Hematopoietic multipotent progenitor cell treated with erythropoietin and hydrocortisone succinate and interleukin-3 and kit ligand, for 17 days (in vitro differentiated cells): ENCODE data around the gene RINL.

Experiments
- DNase-seq: peaks from one replicate; pipeline ENCODE4 v3.0.0-alpha.2; 2015; ENCODE audit warnings: low spot score

Gene RINL

GRCh38 chr19:38849147-38849859, 28.8 kb downstream of the RINL start:
- DNase-seq, result peak; percentile 98

- DNase-seq, result no peak
Measured at GRCh38 chr19:38848299-38849146, 29.6 kb downstream of the RINL start.

GRCh38 chr19:38846097-38846496, 32.0 kb downstream of the RINL start:
- no peak for DNase-seq

GRCh38 chr19:38845374-38846024, 32.6 kb downstream of the RINL start:
- no peak for DNase-seq

GRCh38 chr19:38844093-38844686, 33.9 kb downstream of the RINL start:
- DNase-seq, result no peak

GRCh38 chr19:38843175-38843758, 34.8 kb downstream of the RINL start:
- no peak for DNase-seq

GRCh38 chr19:38842439-38843174, 35.5 kb downstream of the RINL start:
- DNase-seq, result no peak

- no peak for DNase-seq
Measured at GRCh38 chr19:38841787-38842438, 36.2 kb downstream of the RINL start.

- no peak for DNase-seq
Measured at GRCh38 chr19:38841180-38841766, 36.8 kb downstream of the RINL start.

GRCh38 chr19:38840583-38840968, 37.5 kb downstream of the RINL start:
- DNase-seq, result no peak

- DNase-seq, result no peak
Measured at GRCh38 chr19:38839816-38840582, 38.1 kb downstream of the RINL start.

GRCh38 chr19:38838986-38839761, 38.9 kb downstream of the RINL start:
- no peak for DNase-seq

- DNase-seq, result no peak
Measured at GRCh38 chr19:38838208-38838985, 39.7 kb downstream of the RINL start.

- no peak for DNase-seq
Measured at GRCh38 chr19:38837656-38838121, 40.4 kb downstream of the RINL start.

- no peak for DNase-seq
Measured at GRCh38 chr19:38836983-38837626, 41.0 kb downstream of the RINL start.

GRCh38 chr19:38836159-38836982, 41.7 kb downstream of the RINL start:
- no peak for DNase-seq

GRCh38 chr19:38834590-38834989, 43.5 kb downstream of the RINL start:
- no peak for DNase-seq
